K562 (cell line): ENCODE results near the gene MAN1A1. TPM values are rescaled to one million over a fixed set of nuclear protein-coding genes. Genes with fewer than 3 reads are reported as not detected.

Experiments
- ARID1B ChIP-seq: fragments of 450-650 bp; IDR thresholded peaks from 2 replicates; pipeline ENCODE4 v1.6.1; 2016; ENCODE audit warnings: antibody characterized with exemption, mild to moderate bottlenecking, inconsistent platforms
- GTF2E2 ChIP-seq: fragments of 200-800 bp; sonication (Bioruptor generic); IDR thresholded peaks from 2 replicates; pipeline ENCODE4 v1.6.1; 2016; ENCODE audit warnings: missing genetic modification characterization, missing compliant biosample characterization
- HDAC8 ChIP-seq: fragments of 450-650 bp; IDR thresholded peaks from 2 replicates; pipeline ENCODE4 v1.6.1; 2016; ENCODE audit warnings: mild to moderate bottlenecking, missing genetic modification characterization, moderate library complexity, missing compliant biosample characterization
- HINFP ChIP-seq: fragments of 450-650 bp; conservative IDR thresholded peaks from 2 replicates; pipeline ENCODE4 v1.6.1; 2016; ENCODE audit warnings: missing genetic modification characterization, low read depth, mild to moderate bottlenecking, control low read depth, missing compliant biosample characterization
- HMG20B ChIP-seq: fragments of 250-450 bp; sonication (Bioruptor Pico); IDR thresholded peaks from 2 replicates; pipeline ENCODE4 v1.5.0; 2021; ENCODE audit warnings: mild to moderate bottlenecking
- IRF9 ChIP-seq: fragments of 450-650 bp; IDR thresholded peaks from 2 replicates; pipeline ENCODE4 v1.6.1; 2016; ENCODE audit warnings: missing biosample characterization, missing genetic modification characterization
- LARP7 ChIP-seq: fragments of 450-650 bp; IDR thresholded peaks from 2 replicates; pipeline ENCODE4 v1.6.1; 2016
- MGA ChIP-seq: fragments of 450-650 bp; IDR thresholded peaks from 2 replicates; pipeline ENCODE4 v1.6.1; 2016; ENCODE audit warnings: mild to moderate bottlenecking, moderate library complexity
- MTF1 ChIP-seq: fragments of 250-450 bp; sonication (Bioruptor Pico); IDR thresholded peaks from 2 replicates; pipeline ENCODE4 v1.9.0; 2021; ENCODE audit warnings: moderate library complexity, mild to moderate bottlenecking, inconsistent platforms, borderline replicate concordance
- PCBP1 ChIP-seq: fragments of 200-400 bp; formaldehyde crosslinking; IDR thresholded peaks from 2 replicates; pipeline ENCODE4 v1.6.1; 2018; ENCODE audit warnings: mild to moderate bottlenecking, low read depth, low read length; ENCODE audit not compliant: poor library complexity, severe bottlenecking
- SNIP1 ChIP-seq: fragments of 450-650 bp; IDR thresholded peaks from 2 replicates; pipeline ENCODE4 v1.7.1; 2017; ENCODE audit warnings: low read depth, mild to moderate bottlenecking
- SNRNP70 ChIP-seq: fragments of 200-400 bp; formaldehyde crosslinking; optimal IDR thresholded peaks from 2 replicates; pipeline ENCODE3; 2017; ENCODE audit warnings: low read depth, low read length
- TAF15 ChIP-seq: fragments of 200-400 bp; formaldehyde crosslinking; IDR thresholded peaks from 2 replicates; pipeline ENCODE4 v1.6.1; 2017; ENCODE audit warnings: mild to moderate bottlenecking, low read depth, low read length, moderate library complexity
- TAF9B ChIP-seq: fragments of 450-650 bp; IDR thresholded peaks from 2 replicates; pipeline ENCODE4 v1.6.1; 2018; ENCODE audit warnings: mild to moderate bottlenecking; ENCODE audit not compliant: partially characterized antibody
- TRIM28 ChIP-seq: fragments of 450-650 bp; IDR thresholded peaks from 2 replicates; pipeline ENCODE4 v1.6.1; 2017
- XRCC5 ChIP-seq: fragments of 200-400 bp; formaldehyde crosslinking; IDR thresholded peaks from 2 replicates; pipeline ENCODE4 v1.6.1; 2017; ENCODE audit warnings: low read depth, mild to moderate bottlenecking, low read length
- ZNF3 ChIP-seq: fragments of 250-450 bp; sonication (Bioruptor Pico); IDR thresholded peaks from 2 replicates; pipeline ENCODE4 v1.5.0; 2021; ENCODE audit warnings: mild to moderate bottlenecking, moderate library complexity
- polyA plus RNA-seq, 8 experiments: library from polyadenylated mRNA; depleted of rRNA in 4 of 8; stranded (reverse) in 5 of 8; unstranded in 3 of 8; fragments of >200 nt; fragmentation: Nextera tagmentation in 2 of 8; fragmentation: Illumina TruSeq in 1 of 8; extraction: Ambion mirVana in 2 of 8; extraction: Trizol in 1 of 8; gene quantifications; 2 replicates each; pipeline versions ENCODE4 v1.2.1 to v1.2.3, GENCODE V29; 2011 to 2014; ENCODE audit warnings: inconsistent platforms in 1 of 8, missing spikeins in 1 of 8
- total RNA-seq, 7 experiments: library from RNA; depleted of rRNA in 6 of 7; stranded (reverse); fragments of >200 nt in 6 of 7; fragmentation: Illumina TruSeq in 2 of 7; extraction: Trizol in 2 of 7; gene quantifications; 2 replicates each; pipeline versions ENCODE4 v1.2.1 to v1.2.3, GENCODE V29; 2011 to 2021; ENCODE audit warnings: low replicate concordance in 1 of 7

Gene MAN1A1
- total and polyA plus RNA-seq, 9 of the 15 experiments (the other 6 are each of a cell fraction or from before 2014, with no cell fraction given) = 24.5 to 78.4 (median 59.7) TPM

- TF ChIP-seq HINFP (tag) (no peak), TRIM28 (no peak), GTF2E2 (tag) (no peak; the same call in 1 of the 2 replicates), TAF9B (peak; percentile 29), HDAC8 (tag) (no peak), SNIP1 (no peak), MGA (no peak), XRCC5 (no peak), ARID1B (peak; percentile 98), TAF15 (no peak), IRF9 (tag) (no peak), ZNF3 (CRISPR knock-in tag) (no peak), LARP7 (no peak), SNRNP70 (no peak), HMG20B (CRISPR knock-in tag) (no peak), MTF1 (CRISPR knock-in tag) (no peak), PCBP1 (no peak)
Measured at GRCh38 chr6:119324718-119325117, 24.8 kb downstream of the MAN1A1 start (continued).
